ENCODE results near the gene ZBTB24.
"Not testable (repeated sequence)": the region's sequence is repeated elsewhere in the genome, so short reads cannot be mapped to it uniquely, and the experiment has no call there.

Gene ZBTB24

GRCh38 chr6:109467696-109468095 is 15.3 kb downstream of the ZBTB24 start:
- no peak for FAIRE-seq

- no peak for FAIRE-seq
These were observed 16.7 kb downstream of the ZBTB24 start for GRCh38 chr6:109466212-109466923.

- FAIRE-seq, result no peak
These were observed 17.2 kb downstream of the ZBTB24 start for GRCh38 chr6:109465772-109466171.

GRCh38 chr6:109461733-109462526 is 21.1 kb downstream of the ZBTB24 start:
- no peak for FAIRE-seq

- FAIRE-seq, result not testable (repeated sequence)
These were observed 21.8 kb downstream of the ZBTB24 start for GRCh38 chr6:109461205-109461604.

GRCh38 chr6:109460161-109460829 is 22.7 kb downstream of the ZBTB24 start:
- no peak for FAIRE-seq

GRCh38 chr6:109458774-109459531 is 24.1 kb downstream of the ZBTB24 start:
- FAIRE-seq, result no peak

- no peak for FAIRE-seq
These were observed 25.4 kb downstream of the ZBTB24 start for GRCh38 chr6:109457562-109457996.

GRCh38 chr6:109456710-109457561 is 26.1 kb downstream of the ZBTB24 start:
- no peak for FAIRE-seq

- no peak for FAIRE-seq
These were observed 26.9 kb downstream of the ZBTB24 start for GRCh38 chr6:109456111-109456583.

GRCh38 chr6:109455437-109456110 is 27.4 kb downstream of the ZBTB24 start, which contains the start of gene MICAL1:
Gene MICAL1 (minus strand): TSS chr6:109455772. CDS start chr6:109454196, 1,576 bp downstream.
- FAIRE-seq, result no peak

GRCh38 chr6:109454496-109455436 is 28.3 kb downstream of the ZBTB24 start:
- no peak for FAIRE-seq

GRCh38 chr6:109453594-109454495 is 29.2 kb downstream of the ZBTB24 start:
- no peak for FAIRE-seq

GRCh38 chr6:109453156-109453555 is 29.9 kb downstream of the ZBTB24 start:
- no peak for FAIRE-seq

GRCh38 chr6:109452181-109452580 is 30.8 kb downstream of the ZBTB24 start:
- FAIRE-seq, result no peak

- no peak for FAIRE-seq
These were observed 31.6 kb downstream of the ZBTB24 start for GRCh38 chr6:109451376-109451775.

- FAIRE-seq, result no peak
These were observed 32.2 kb downstream of the ZBTB24 start for GRCh38 chr6:109450801-109451200.

GRCh38 chr6:109449795-109450673 is 33.0 kb downstream of the ZBTB24 start:
- no peak for FAIRE-seq
